Liver (tissue), 3 donors: ENCODE measurements around the gene TEX19.

Experiments
- CTCF ChIP-seq: fragments of 150-350 bp; IDR thresholded peaks from 2 replicates; pipeline ENCODE4 v1.5.1; 2017; ENCODE audit warnings: improper control_type of control experiment, low read depth, low read length; ENCODE audit not compliant: missing input control
- RAD21 ChIP-seq, 2 donors: IDR thresholded peaks; 2 replicates each; pipeline ENCODE4 v1.6.1; 2016; ENCODE audit warnings: antibody characterized with exemption in 2 of 2, mild to moderate bottlenecking in 2 of 2
- donor health status: healthy.
- donor health status: healthy.

GRCh38 chr17:82327289-82327688 is 31.8 kb upstream of the TEX19 start:
- TF ChIP-seq CTCF, result no peak
- no peak for TF ChIP-seq RAD21 (IDR thresholded peaks at IDR 0.05)
